ENCODE data around the gene TBC1D10A.

TBC1D10A gene

DNA sequence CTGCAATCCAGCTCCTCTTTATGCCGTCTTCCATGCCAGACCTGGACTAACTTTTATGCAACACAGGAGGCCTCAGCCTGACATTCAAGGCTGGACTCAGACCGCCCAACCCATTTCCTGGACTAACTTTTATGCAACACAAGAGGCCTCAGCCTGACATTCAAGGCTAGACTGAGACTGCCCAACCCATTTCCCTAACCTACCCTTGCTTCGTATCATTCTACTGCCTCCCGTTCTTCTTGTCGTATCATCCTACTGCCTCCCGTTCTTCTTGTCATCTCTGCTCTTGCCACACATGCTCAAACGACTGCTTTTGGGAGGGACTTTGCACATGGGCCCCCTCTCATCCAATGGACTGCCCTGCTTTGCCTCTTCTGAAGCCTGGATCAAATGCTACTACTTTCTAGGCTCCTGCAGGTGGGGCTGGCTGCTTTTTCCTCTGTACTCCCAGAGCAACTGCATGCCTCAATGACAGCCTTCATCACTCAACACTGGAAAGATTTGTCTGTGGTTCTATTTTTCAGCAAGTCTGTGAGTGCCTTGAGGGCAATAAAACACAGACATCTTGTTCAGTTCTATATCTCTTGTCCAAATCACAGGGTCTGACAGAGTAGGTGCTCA lies 7.8 kb downstream of the TBC1D10A start:
- DNase-seq: no peak

DNA sequence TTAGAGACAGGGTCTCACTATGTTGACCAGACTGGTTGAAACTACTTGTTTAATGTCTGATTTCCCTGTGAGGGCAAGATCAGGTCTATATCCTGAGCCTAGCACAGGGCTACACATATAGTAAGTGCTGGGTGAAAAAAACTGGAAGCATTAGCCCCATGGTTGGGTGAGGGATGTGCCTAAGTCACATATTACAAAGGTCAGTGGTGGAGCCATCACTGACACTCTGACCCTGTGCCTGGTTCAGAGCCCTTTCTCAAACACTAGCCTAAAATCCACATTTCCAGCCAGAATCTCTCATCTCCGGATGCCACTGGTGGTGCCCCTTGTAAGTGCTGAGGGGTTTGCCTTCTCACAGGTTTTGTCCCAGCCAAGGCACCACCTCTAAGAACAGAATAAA lies 9.0 kb downstream of the TBC1D10A start:
- DNase-seq: no peak

- no peak for DNase-seq
Observed at GRCh38 chr22:30315962-30316576, 10.7 kb downstream of the TBC1D10A start.

- DNase-seq: no peak
Observed at GRCh38 chr22:30314915-30315314, 11.8 kb downstream of the TBC1D10A start.

DNA sequence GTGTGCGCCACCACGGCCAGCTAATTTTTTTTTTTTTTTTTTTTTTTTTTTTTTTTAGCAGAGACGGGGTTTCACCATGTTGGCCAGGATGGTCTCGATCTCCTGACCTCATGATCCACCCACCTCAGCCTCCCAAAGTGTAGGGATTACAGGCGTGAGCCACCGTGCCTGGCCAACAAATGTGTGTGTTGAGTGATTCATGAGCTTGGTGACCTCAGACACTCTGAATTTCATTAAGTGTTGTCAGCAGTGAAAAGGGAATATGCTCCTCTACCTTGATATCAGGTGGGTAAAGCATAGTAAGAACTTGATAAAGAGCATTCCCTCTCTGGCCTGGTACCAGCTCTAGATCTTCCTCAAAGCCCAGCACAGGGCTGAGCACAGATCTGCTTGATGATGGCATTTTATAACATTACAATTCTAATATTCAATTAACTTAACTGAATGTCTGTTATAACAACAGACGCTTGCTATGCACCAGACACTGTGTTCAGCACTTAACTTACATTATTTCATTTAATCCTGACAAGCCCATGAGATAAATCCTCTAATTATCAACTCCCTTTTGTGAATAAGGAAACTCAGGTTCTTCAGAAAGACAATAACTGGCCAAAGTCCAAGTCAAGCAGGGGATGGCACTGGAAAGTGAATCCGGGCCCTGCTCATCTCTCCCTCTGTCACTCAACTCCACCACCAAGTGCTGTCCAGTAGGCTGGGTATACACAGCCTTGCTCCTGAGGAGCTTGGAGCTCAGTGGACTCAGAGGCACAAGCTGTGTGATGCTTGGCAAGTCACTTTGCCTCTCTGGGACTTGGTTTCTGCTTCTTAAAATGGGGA lies 13.0 kb downstream of the TBC1D10A start:
- no peak for DNase-seq

DNA sequence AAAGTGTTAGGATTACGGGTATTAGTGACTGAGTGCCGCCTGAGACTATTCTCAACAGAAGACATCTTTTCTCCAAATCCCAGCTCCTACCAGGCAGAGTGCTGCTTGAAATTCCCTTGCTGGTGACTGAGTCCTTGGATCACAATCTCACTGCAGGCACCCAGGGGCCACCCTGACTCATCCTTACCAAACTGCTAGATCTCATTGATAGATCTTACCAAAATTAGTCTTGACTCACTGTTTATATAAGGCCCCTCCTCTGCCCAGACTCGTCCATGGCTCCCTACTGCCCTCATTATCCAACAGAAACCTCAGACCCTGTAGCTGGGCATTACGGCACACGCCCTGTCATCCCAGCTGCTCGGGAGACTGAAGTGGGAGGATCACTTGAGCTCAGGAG lies 14.7 kb downstream of the TBC1D10A start:
- no peak for DNase-seq

DNA sequence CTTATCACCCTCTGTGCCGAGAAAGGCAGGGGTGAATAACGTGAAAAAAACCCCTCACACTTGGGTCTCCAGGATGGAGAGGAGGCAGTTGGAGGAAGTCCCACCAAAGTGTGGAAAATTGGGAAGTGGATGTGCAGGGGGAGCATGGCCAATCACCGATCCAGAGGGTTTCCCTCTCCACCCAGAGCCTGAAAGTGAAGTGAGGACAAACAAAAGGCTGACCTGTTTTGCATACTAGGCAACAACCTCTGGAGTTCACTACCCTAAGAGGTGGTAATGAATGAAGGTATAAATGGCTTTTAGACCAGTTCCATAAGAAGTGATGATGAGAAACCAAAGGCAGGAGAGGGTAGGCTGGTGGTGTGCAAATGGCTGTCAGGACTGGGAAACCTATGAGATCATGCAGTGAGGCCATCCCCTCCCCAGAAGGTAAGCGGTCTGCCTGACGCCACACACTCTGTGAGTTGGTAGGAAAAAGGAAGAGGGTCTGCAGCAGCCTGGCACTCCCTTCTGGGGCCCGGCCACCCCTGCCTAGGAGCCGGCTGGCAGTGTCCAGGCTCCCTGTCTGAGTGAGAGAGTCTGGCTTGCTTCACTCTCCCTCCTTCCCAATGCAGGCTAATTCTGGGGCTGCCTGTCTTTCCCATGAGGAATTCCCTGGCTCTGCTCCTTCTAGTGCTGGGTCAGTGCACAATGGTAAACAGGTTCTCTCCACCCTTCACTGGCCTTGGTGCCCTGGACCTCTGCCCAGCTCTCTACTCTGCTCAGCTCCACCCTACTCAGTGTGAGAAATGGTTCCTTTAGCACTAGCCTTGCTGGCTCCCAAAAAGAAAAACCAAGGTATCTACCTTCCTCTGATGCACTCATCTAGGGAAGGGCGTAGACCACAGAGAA lies 15.6 kb downstream of the TBC1D10A start:
- no peak for DNase-seq

GRCh38 chr22:30309951-30310741 lies 16.6 kb downstream of the TBC1D10A start:
- no peak for DNase-seq

DNA sequence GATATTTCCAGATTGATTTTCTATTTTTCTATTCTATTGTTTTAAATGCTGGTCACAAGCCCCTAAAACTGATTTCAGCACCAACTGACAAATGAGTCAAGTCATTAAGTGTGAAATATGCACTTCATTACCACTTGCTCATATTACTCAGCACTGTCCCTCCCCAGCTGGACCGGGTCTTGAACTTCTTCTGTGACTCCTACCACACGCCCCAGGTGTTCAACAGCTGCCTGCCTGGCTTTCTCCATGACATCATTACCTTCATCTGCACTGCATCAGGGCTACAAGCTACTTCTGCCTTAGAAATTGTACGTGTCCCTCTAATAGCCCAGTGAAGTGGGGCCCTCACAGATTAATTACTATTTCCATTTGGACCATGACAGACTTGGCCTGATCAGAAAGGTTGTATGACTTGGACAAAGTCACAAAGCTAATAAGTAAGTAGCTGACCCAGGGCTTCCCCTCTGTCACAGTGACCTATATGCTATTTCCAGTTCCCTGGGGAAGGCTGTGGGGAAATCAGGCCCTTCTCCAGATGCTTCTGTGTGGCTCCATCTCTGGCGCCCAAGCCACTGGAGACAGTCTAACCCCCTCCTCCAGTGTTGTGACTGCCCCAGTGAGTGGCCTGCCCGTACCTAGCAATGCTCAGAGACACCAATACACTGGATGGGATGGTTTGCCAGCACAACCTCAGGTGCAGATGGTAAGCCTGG lies 18.1 kb downstream of the TBC1D10A start:
- no peak for DNase-seq

DNA sequence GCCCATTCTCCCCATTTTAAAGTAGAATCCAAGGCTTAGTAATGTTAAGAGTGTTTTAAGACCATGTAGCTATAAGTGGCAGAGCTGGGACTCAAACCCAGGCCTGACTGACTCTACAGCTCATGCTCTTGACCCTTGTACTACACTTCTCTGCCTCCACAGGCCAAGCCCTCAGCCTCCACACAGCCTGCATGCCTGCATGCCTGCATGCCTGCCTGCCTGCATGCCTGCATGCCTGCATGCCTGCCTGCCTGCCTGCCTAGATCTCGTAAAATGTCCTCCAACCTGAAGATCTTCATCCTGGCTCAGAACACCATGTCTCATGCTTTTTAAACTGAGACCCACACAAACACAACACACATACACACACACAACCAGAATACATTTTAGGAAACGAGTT lies 18.6 kb downstream of the TBC1D10A start:
- no peak for DNase-seq

DNA sequence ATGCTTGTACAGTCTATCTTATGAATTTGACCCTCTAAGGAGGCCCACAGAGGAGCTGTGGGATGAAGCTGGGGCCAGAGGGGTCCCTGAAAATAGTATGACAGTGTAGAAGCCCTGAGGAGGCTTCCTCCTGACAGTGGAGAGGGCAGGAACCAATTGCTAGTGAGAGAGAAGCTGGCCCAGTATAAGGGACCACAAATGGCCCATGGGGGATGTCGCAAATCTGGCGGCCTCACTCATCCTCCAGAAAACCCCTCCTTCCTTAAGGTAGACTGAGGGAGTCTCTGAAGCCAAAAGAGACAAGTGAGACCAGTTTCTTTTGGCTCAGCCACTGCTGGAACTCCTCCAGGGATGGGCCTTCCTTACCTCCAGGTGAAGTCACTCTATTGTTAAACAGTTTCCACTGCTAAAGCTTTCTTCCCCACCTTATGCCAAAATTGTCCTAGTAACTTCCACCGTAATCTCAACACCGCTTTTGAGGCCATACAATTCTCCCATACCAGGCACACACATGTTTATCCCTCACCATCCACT lies 19.6 kb downstream of the TBC1D10A start:
- DNase-seq: no peak

- no peak for DNase-seq
Observed at GRCh38 chr22:30306627-30307011, 20.1 kb downstream of the TBC1D10A start.

- DNase-seq: peak; percentile 11 to 12
Observed at GRCh38 chr22:30305906-30306626, 20.7 kb downstream of the TBC1D10A start.

- peak; percentile 74 to 84 for DNase-seq
Observed at GRCh38 chr22:30305519-30305905, 21.2 kb downstream of the TBC1D10A start.

GRCh38 chr22:30304495-30305244 lies 22.1 kb downstream of the TBC1D10A start:
- no peak for DNase-seq

GRCh38 chr22:30302810-30303138 lies 24.0 kb downstream of the TBC1D10A start:
- no peak for DNase-seq

DNA sequence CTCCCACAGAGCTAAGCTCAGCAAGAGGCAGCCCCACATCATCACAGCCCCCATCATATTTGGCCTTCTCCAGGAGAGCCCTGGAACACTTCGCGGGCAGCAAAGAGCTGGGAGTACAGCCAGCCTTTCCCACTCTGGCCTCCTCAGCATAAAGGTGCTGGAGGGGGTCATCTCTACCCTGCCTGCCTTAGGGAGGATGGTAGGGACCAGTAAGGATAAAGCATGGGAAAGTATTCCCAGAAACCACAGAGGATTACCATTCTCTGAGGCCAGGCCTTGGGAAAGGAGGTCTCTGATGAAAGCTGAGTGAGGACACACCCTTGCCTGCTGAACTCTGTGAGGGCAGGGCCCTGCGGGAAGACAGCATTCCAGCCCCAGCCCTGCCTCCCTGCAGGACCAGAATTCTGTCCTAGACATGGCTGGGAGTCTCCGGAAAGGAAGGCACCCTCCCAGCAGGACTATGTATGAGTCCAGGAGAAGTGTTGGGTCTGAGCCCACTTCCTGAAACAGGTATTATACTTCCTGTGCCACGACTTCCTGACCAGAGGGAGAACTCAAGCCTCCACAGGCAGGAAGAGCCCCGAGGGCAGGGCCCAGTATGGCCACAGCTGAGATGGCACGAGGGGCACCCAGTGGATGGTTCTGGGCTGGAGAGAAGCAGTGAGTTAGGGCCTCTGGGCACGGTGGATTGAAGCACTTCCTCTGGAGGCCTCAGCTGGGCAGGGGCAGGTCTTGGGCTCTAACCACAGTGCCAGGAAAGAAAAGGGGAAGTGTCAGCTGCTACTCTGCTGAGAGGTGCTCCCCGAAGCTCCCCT lies 24.5 kb downstream of the TBC1D10A start:
- DNase-seq: peak; percentile 90 to 91

- no peak for DNase-seq
Observed at GRCh38 chr22:30299322-30299721, 27.4 kb downstream of the TBC1D10A start.

All from AML-193 (cell line).